MM.1S (cell line): ENCODE data around the gene CHRNA1.

Experiments used
- EZH2 ChIP-seq: fragments of 300-600 bp; sonication (generic); optimal IDR thresholded peaks from 2 replicates; pipeline ENCODE3; 2017; ENCODE audit warnings: low read depth, mild to moderate bottlenecking, antibody characterized with exemption, low read length, mixed read lengths
- TF ChIP-seq, protein P1 (sequence below): fragments of 300-600 bp; sonication (generic); IDR thresholded peaks from 2 replicates; pipeline ENCODE4 v1.5.1; 2016; ENCODE audit warnings: antibody characterized with exemption, low read length, mixed read lengths

DNA sequence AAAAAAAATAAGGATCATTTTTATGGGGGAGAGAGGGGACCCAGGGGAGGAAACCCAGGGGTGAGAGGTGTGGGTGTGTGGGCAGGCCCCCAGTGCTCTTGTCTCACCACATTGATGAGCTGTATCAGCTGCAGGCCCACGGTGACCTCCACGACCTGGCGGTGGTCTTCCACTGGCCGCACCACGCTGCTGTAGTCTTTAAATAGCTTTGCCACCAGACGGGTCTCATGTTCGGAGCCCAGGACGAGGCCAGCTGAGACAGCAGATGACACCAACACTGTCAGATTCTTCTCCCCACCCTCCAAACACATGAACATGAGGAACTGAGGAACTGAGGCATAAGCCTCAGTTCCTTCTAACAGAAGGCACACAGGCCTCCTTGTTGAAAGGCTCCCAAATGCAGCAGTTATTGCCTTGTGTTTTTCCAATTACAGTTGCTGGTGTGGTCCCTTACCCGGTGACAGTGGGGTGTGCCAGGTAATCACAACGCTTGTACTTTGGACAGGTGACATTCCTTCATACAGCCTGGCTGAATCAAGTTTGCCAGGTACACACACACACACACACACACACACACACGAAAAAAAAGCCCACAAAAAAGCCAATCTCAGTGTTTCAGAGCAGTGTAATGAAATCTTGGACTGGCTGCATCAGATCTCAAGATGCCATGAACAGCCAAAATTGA lies 4.7 kb downstream of the CHRNA1 start:
- TF ChIP-seq, protein P1, sequence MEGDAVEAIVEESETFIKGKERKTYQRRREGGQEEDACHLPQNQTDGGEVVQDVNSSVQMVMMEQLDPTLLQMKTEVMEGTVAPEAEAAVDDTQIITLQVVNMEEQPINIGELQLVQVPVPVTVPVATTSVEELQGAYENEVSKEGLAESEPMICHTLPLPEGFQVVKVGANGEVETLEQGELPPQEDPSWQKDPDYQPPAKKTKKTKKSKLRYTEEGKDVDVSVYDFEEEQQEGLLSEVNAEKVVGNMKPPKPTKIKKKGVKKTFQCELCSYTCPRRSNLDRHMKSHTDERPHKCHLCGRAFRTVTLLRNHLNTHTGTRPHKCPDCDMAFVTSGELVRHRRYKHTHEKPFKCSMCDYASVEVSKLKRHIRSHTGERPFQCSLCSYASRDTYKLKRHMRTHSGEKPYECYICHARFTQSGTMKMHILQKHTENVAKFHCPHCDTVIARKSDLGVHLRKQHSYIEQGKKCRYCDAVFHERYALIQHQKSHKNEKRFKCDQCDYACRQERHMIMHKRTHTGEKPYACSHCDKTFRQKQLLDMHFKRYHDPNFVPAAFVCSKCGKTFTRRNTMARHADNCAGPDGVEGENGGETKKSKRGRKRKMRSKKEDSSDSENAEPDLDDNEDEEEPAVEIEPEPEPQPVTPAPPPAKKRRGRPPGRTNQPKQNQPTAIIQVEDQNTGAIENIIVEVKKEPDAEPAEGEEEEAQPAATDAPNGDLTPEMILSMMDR, result no peak
- TF ChIP-seq EZH2, result no peak
